Muscle of leg (tissue), 11 donors: ENCODE measurements around the gene RABEP2. TPM values are rescaled to one million over a fixed set of nuclear protein-coding genes. Genes with fewer than 3 reads are reported as not detected.
"Not testable (repeated sequence)": the region's sequence is repeated elsewhere in the genome, so short reads cannot be mapped to it uniquely, and the experiment has no call there.

Source experiments
- DNase-seq: peaks from one replicate; pipeline ENCODE4 v3.0.0; 2013
- H3K27ac ChIP-seq: one replicate; pipeline ENCODE4 v1.5.1; 2013; ENCODE audit warnings: mild to moderate bottlenecking, low read length, control low read depth
- H3K27me3 ChIP-seq: one replicate; pipeline ENCODE4 v1.6.1; 2013; ENCODE audit warnings: low read length; ENCODE audit not compliant: control insufficient read depth, insufficient read depth
- H3K36me3 ChIP-seq: one replicate; pipeline ENCODE4 v1.6.1; 2013; ENCODE audit warnings: low read length; ENCODE audit not compliant: control insufficient read depth, insufficient read depth
- H3K4me1 ChIP-seq: one replicate; pipeline ENCODE4 v1.6.1; 2013; ENCODE audit warnings: low read length; ENCODE audit not compliant: control insufficient read depth, insufficient read depth
- H3K4me3 ChIP-seq: one replicate; pipeline ENCODE4 v1.5.1; 2013; ENCODE audit warnings: low read length, control low read depth
- H3K9me3 ChIP-seq: replicated peaks from 2 replicates; pipeline ENCODE4 v1.6.1; 2013; ENCODE audit warnings: low read depth, low read length; ENCODE audit not compliant: control insufficient read depth
- WGBS: methylation state at CpG from one replicate; pipeline ENCODE4 v1.1.5; 2013; ENCODE audit warnings: missing lambda C conversion rate; ENCODE audit not compliant: insufficient coverage; 5-methylcytosine and 5-hydroxymethylcytosine counted together
- polyA plus RNA-seq, 8 donors: library from polyadenylated mRNA; unstranded; fragments of 120-200 nt; gene quantifications; one replicate each; pipeline versions ENCODE4 v1.2.1 to v1.2.3, GENCODE V29; 2013; ENCODE audit warnings: inconsistent platforms in 1 of 8, low replicate concordance in 1 of 8; ENCODE audit not compliant: insufficient read length in 8 of 8, insufficient read depth in 1 of 8
- total RNA-seq: library from RNA; stranded (reverse); fragments of 120-200 nt; gene quantifications from one replicate; pipeline ENCODE4 v1.2.4, GENCODE V29; 2013

Gene RABEP2
- total and polyA plus RNA-seq, 9 donors = 11.6 to 19.3 (median 15.3) TPM

DNA sequence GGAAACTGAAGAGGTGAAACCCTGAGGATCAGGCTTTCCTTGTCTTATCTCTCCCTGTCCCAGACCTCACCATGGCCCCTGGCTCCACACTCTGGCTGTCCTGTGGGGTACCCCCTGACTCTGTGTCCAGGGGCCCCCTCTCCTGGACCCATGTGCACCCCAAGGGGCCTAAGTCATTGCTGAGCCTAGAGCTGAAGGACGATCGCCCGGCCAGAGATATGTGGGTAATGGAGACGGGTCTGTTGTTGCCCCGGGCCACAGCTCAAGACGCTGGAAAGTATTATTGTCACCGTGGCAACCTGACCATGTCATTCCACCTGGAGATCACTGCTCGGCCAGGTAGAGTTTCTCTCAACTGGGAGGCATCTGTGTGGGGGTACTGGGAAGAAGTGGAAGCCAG lies 8.1 kb upstream of the RABEP2 start:
- peaks cover 12% of the 10 kb centered on the region for H3K4me1 ChIP-seq
- no peak overlapping the region for H3K27ac ChIP-seq
- no peak for DNase-seq
- no peaks in the 10 kb centered on the region for H3K9me3 ChIP-seq
- no peaks in the 10 kb centered on the region for H3K36me3 ChIP-seq
- 65% methylated on average over 7 of the region's 8 CpGs for WGBS
- no peak overlapping the region for H3K4me3 ChIP-seq
- H3K27me3 ChIP-seq = peaks cover 2% of the 10 kb centered on the region

DNA sequence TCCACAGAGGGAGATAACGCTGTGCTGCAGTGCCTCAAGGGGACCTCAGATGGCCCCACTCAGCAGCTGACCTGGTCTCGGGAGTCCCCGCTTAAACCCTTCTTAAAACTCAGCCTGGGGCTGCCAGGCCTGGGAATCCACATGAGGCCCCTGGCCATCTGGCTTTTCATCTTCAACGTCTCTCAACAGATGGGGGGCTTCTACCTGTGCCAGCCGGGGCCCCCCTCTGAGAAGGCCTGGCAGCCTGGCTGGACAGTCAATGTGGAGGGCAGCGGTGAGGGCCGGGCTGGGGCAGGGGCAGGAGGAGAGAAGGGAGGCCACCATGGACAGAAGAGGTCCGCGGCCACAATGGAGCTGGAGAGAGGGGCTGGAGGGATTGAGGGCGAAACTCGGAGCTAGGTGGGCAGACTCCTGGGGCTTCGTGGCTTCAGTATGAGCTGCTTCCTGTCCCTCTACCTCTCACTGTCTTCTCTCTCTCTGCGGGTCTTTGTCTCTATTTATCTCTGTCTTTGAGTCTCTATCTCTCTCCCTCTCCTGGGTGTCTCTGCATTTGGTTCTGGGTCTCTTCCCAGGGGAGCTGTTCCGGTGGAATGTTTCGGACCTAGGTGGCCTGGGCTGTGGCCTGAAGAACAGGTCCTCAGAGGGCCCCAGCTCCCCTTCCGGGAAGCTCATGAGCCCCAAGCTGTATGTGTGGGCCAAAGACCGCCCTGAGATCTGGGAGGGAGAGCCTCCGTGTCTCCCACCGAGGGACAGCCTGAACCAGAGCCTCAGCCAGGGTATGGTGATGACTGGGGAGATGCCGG lies 7.5 kb upstream of the RABEP2 start:
- Histone ChIP-seq H3K27ac (no peak overlapping the region), H3K4me1 (peaks cover 12% of the 10 kb centered on the region), H3K4me3 (no peak overlapping the region), H3K9me3 (no peaks in the 10 kb centered on the region), H3K27me3 (peaks cover 2% of the 10 kb centered on the region), H3K36me3 (no peaks in the 10 kb centered on the region)
- 83% methylated on average over 12 of the region's 20 CpGs for WGBS
- no peak for DNase-seq

DNA sequence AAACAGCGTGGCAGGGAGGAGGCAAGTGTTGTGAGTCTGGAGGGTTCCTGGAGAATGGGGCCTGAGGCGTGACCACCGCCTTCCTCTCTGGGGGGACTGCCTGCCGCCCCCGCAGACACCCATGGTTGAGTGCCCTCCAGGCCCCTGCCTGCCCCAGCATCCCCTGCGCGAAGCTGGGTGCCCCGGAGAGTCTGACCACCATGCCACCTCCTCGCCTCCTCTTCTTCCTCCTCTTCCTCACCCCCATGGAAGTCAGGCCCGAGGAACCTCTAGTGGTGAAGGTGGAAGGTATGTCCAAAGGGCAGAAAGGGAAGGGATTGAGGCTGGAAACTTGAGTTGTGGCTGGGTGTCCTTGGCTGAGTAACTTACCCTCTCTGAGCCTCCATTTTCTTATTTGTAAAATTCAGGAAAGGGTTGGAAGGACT lies 6.8 kb upstream of the RABEP2 start, which contains the start of gene CD19:
Gene CD19, plus strand, starts transcription at position 171 of the 425 bp plus-strand sequence. Its CDS starts 30 bp downstream, at position 201.
- 90% methylated on average over 2 of the region's 10 CpGs for WGBS
- Histone ChIP-seq H3K36me3 (no peaks in the 10 kb centered on the region), H3K4me3 (no peak within 1 kb of the TSS), H3K27me3 (peaks cover 2% of the 10 kb centered on the region), H3K9me3 (no peaks in the 10 kb centered on the region), H3K4me1 (peaks cover 12% of the 10 kb centered on the region), H3K27ac (no peak within 1 kb of the TSS)
- DNase-seq = no peak

DNA sequence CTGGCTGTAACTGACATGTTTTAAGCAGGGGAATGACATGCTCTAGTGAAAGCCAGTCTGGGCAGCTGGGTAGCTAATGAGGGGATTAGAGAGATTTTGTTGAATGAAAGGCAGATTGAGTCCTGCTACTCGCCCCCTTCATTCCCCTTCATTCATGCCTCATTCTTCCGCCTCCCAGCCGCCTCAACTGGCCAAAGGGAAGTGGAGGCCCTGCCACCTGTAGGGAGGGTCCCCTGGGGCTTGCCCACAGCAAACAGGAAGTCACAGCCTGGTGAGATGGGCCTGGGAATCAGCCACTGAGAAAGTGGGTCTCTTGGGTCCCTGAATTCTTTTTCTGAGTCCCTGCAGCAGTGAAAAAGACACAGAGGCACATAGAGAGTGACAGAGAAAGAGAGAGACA lies 5.6 kb upstream of the RABEP2 start:
- WGBS = no CpG with 5 or more reads among the region's 3 CpGs
- Histone ChIP-seq H3K27me3 (no peaks in the 10 kb centered on the region), H3K27ac (no peak overlapping the region), H3K9me3 (no peaks in the 10 kb centered on the region), H3K4me3 (no peak overlapping the region), H3K4me1 (peaks cover 6% of the 10 kb centered on the region), H3K36me3 (no peaks in the 10 kb centered on the region)
- no peak for DNase-seq

DNA sequence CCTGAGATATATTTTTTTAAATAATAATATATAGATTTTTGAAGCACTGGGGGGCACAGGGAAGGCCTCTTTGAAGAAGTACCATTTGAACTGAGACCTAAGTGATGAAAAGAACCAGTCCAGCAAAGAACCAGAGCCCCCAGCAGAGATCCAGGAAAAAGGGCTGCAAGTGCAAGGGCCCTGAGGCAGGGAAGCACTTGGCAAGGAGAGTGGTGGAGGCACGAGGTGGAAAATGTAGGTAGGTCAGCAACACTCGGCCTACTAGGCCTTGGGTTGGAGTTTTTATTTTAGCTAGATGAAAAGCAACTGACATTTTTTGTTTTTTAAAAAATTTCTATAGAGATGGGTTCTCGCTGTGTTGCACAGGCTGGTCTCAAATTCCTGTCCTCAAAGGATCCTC lies 5.2 kb upstream of the RABEP2 start:
- no peak for DNase-seq
- no peak overlapping the region for H3K27ac ChIP-seq
- H3K36me3 ChIP-seq = no peaks in the 10 kb centered on the region
- no peaks in the 10 kb centered on the region for H3K27me3 ChIP-seq
- no peaks in the 10 kb centered on the region for H3K9me3 ChIP-seq
- peaks cover 6% of the 10 kb centered on the region for H3K4me1 ChIP-seq
- no peak overlapping the region for H3K4me3 ChIP-seq
- WGBS = 78% methylated on average over 3 of the region's 3 CpGs

DNA sequence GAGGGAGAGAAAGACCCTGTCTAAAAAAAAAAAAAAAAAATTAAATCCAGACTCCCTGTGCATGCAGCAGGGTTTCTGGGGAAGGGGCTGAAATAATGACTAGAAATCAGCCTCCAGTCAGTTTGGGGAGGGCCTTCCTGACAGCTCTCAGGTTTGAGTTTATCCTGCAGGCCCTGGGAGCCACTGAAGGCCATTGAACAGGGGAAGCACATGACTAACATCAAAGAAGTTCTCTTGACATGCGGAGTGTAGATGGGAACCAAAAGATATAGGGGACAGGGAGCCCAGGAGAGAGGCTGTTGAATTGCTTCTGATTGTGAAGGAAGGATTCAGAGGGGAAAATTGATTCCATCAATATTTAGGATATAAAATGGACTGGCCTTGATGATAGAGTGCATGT lies 2.8 kb upstream of the RABEP2 start:
- H3K4me3 ChIP-seq = no peak overlapping the region
- H3K27ac ChIP-seq = no peak overlapping the region
- 40% methylated on average over 1 of the region's 1 CpG for WGBS
- H3K27me3 ChIP-seq = no peaks in the 10 kb centered on the region
- DNase-seq = no peak
- H3K4me1 ChIP-seq = peaks cover 20% of the 10 kb centered on the region
- no peaks in the 10 kb centered on the region for H3K9me3 ChIP-seq
- H3K36me3 ChIP-seq = peaks cover 2% of the 10 kb centered on the region

DNA sequence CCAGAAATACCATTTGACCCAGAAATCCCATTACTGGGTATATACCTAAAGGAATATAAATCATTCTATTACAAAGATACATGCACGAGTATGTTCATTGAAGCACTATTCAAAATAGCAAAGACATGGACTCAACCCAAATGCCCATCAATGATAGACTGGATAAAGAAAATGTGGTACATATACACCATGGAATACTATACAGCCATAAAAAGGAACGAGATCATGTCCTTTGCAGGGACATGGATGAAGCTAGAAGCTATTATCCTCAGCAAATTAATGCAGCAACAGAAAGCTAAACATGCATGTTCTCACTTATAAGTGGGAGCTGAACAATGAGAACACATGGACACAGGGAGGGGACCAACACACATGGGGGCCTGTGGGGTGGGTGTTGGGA lies 1.2 kb upstream of the RABEP2 start:
- peaks cover 20% of the 10 kb centered on the region for H3K4me1 ChIP-seq
- not testable (repeated sequence) for H3K27me3 ChIP-seq, H3K9me3 ChIP-seq, DNase-seq, H3K27ac ChIP-seq, H3K4me3 ChIP-seq, H3K36me3 ChIP-seq
- no CpG with 5 or more reads among the region's 2 CpGs for WGBS

DNA sequence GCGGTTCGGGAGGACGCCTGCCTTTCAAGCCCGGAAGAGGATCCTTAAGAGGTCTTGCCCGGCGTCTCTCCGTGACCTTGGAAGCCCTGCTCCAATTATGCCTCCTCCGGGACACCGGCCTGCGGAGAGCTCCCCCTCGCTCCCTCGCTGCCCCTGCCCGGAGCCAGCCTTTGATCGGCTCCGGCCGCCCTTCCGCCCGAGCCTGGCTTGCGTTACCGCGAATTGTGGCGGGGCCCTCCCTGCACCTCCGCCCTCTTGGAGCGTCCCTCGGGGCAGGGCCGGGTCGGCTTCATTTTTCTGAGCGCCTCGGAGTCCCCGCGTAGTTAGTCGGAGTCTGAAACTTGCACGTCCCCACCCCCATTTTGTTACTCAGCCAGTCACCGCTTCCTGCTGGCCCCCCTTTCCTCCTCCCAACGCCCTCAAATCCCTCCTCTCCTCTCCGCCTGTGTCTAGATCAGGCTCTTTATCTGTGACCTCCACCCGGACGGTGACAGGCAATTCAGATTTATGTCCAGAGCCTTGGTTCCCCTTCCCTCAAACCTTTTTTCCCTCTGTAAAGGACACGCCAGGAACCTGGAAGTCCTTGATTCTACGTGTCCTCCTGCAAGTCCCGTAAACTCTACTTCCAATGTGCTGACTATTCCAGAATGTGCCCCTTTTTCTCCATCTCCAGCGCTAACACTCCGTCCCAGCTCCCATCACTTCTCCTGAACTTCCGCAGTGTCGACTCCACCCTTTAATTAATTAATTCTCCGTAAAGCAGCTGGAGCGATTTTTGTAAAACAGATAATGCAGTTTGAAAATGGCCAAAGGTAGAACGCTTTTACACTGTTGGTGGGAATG lies 569 bp upstream of the RABEP2 start:
- Histone ChIP-seq H3K36me3 (peaks cover 10% of the 10 kb centered on the region), H3K4me3 (peak overlapping the region; percentile 97), H3K27me3 (no peaks in the 10 kb centered on the region), H3K27ac (peak overlapping the region; percentile 99), H3K9me3 (no peaks in the 10 kb centered on the region), H3K4me1 (peaks cover 19% of the 10 kb centered on the region)
- under 1% methylated on average over 43 of the region's 48 CpGs for WGBS
- peak; percentile 96 for DNase-seq

DNA sequence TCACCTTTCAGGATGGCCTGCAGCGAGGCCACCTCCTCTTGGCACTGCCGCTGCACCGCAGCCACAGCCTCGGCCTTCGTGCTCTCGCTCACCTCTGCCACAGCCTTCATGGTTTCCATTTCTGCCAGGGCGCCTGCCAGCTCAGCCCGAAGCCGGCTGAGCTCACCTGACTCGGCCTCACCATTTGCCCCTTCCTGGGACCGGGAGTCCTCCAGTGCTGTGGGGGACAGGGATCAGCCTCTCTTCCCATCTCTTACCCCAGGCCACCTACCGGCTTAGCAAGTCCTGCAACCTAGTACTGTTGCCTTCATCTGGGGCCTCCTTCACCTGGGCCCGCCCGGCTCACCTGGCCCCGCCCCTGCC lies 658 bp downstream of the RABEP2 start:
- H3K4me1 ChIP-seq = peaks cover 17% of the 10 kb centered on the region
- H3K36me3 ChIP-seq = peaks cover 13% of the 10 kb centered on the region
- no peaks in the 10 kb centered on the region for H3K9me3 ChIP-seq
- peak overlapping the region; percentile 97 for H3K4me3 ChIP-seq
- 23% methylated on average over 12 of the region's 15 CpGs for whole genome bisulfite sequencing
- DNase-seq = no peak
- peak overlapping the region; percentile 99 for H3K27ac ChIP-seq
- no peaks in the 10 kb centered on the region for H3K27me3 ChIP-seq

DNA sequence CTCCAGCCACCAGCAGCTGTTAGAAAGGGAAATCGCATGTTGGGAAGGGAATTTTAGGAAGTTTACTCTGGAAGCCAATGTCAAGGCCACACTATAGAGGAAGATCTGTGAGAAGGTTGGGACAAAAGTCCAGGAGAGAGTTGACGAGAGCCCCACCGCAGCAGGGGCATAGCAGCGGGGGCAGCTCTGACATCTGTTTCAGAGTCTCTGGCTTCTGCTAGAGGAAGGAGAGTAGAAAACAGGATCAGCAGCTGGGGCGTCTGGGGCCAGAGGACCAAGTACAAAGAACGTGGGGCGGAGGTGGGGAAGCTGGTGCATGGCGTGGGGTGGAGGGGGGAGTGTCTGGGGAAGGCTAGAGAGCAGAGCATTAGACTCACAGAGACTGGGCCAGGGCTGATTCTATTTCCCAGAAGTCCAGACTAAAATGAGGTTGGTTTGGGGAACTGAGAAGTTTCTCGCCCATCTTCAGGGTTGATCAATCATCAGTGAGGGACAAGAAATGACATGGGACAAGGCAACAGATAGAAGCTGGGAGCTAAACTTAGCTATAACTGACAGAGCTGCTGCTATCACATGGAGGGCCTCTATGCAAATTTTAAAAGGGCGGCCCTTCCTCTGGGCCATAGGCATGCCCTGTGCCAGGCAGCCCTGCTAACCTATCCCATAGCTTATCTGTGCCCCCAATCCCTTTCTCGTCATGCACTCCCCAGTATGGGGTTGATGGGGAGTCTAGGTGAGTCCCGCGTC lies 1.2 kb downstream of the RABEP2 start:
- Histone ChIP-seq H3K36me3 (peaks cover 18% of the 10 kb centered on the region), H3K27ac (peak overlapping the region; percentile 99)

More for the DNA sequence above, 1.2 kb downstream of the RABEP2 start:
- 58% methylated on average over 11 of the region's 13 CpGs for WGBS
- no peak for DNase-seq
- Histone ChIP-seq H3K4me1 (peaks cover 17% of the 10 kb centered on the region), H3K27me3 (no peaks in the 10 kb centered on the region), H3K4me3 (peak overlapping the region; percentile 97), H3K9me3 (no peaks in the 10 kb centered on the region)
